Metanephros (tissue), 2 donors: ENCODE measurements around the gene AIF1. TPM values are rescaled to one million over a fixed set of nuclear protein-coding genes. Genes with fewer than 3 reads are reported as not detected.

Experiments used
- small RNA-seq: library from RNA; depleted of rRNA; stranded (forward); fragments of <200 nt; gene quantifications from one replicate; pipeline ENCODE3, GENCODE V24; 2014; ENCODE audit warnings: low replicate concordance
- total RNA-seq: library from RNA; depleted of rRNA; stranded (reverse); fragments of >200 nt; gene quantifications from one replicate; pipeline ENCODE4 v1.2.3, GENCODE V29; 2014

Gene AIF1
- total RNA-seq: 18.7 TPM

GRCh38 chr6:31614684-31615578 lies at the start of gene AIF1:
Gene AIF1, plus strand, starts transcription at chr6:31615234. Its CDS starts 96 bp downstream, at chr6:31615330.

GRCh38 chr6:31572041-31572911 lies 42.8 kb upstream of the AIF1 start, which contains the start of gene LTA:
Gene LTA, plus strand, starts transcription at chr6:31572289. Its CDS starts 454 bp downstream, at chr6:31572743.

GRCh38 chr6:31575335-31575901 lies 39.6 kb upstream of the AIF1 start, which contains the start of gene TNF:
Gene TNF, plus strand, starts transcription at chr6:31575565. Its CDS starts 177 bp downstream, at chr6:31575742.

GRCh38 chr6:31582230-31582643 lies 32.8 kb upstream of the AIF1 start, which contains the start of gene LTB:
Gene LTB, minus strand, starts transcription at chr6:31582424. Its CDS starts 7 bp downstream, at chr6:31582417.

GRCh38 chr6:31586008-31586407 lies 29.0 kb upstream of the AIF1 start, which contains the start of gene LST1:
Gene LST1, plus strand, starts transcription at chr6:31586277. Its CDS starts 1,023 bp downstream, at chr6:31587300.

GRCh38 chr6:31620586-31621319 lies 5.7 kb downstream of the AIF1 start, which contains the start of gene PRRC2A:
Gene PRRC2A, plus strand, starts transcription at chr6:31620715. Its CDS starts 2,075 bp downstream, at chr6:31622790.

GRCh38 chr6:31655349-31656237 lies 40.6 kb downstream of the AIF1 start, which contains the start of gene APOM:
Gene APOM, plus strand, starts transcription at chr6:31655894. Its CDS starts 73 bp downstream, at chr6:31655967.

GRCh38 chr6:31660381-31661261 lies 45.6 kb downstream of the AIF1 start, which contains the start of gene C6orf47:
Gene C6orf47, minus strand, starts transcription at chr6:31660778. Its CDS starts 831 bp downstream, at chr6:31659947.

GRCh38 chr6:31664790-31665500 lies 49.9 kb downstream of the AIF1 start, which contains the start of gene GPANK1:
Gene GPANK1, minus strand, starts transcription at chr6:31664997. Its CDS starts 519 bp downstream, at chr6:31664478.

GRCh38 chr6:31665501-31666336 lies 50.7 kb downstream of the AIF1 start, which contains the start of gene CSNK2B:
Gene CSNK2B, plus strand, starts transcription at chr6:31666080. Its CDS starts 752 bp downstream, at chr6:31666832.

Small RNA genes within 50 kb of the gene (small RNA-seq; reads per million reads assigned to genes)
- gene MIR6832 (not detected), gene RF00019 (not detected), gene SNORA38 (2.2 reads per million, percentile 90 among the genes with 10 or more reads in this experiment), gene UQCRHP1 (not detected)

Other genes with a start within 250 kb of the AIF1 start
- 8.1 TPM for gene MICA, start 211.6 kb upstream of the AIF1 start, total RNA-seq
- 3.6 TPM for gene MICB, start 117.1 kb upstream of the AIF1 start, total RNA-seq
- 9.8 TPM for gene MCCD1, start 86.3 kb upstream of the AIF1 start, total RNA-seq
- 530 TPM for gene DDX39B, start 73.2 kb upstream of the AIF1 start, total RNA-seq
- gene ATP6V1G2, start 68.6 kb upstream of the AIF1 start, total RNA-seq: 2.2 TPM
- 26.4 TPM for gene NFKBIL1, start 67.6 kb upstream of the AIF1 start, total RNA-seq
- gene LTA, start 42.9 kb upstream of the AIF1 start, total RNA-seq: not detected
- 0.35 TPM for gene TNF, start 39.7 kb upstream of the AIF1 start, total RNA-seq
- gene LTB, start 32.8 kb upstream of the AIF1 start, total RNA-seq: 3.1 TPM
- gene LST1, start 29.0 kb upstream of the AIF1 start, total RNA-seq: 12.3 TPM
- gene NCR3, start 22.2 kb upstream of the AIF1 start, total RNA-seq: 0.35 TPM
- gene PRRC2A, start 5.5 kb downstream of the AIF1 start, total RNA-seq: 111 TPM
- 208 TPM for gene BAG6, start 37.4 kb downstream of the AIF1 start, total RNA-seq
- 24.0 TPM for gene APOM, start 40.7 kb downstream of the AIF1 start, total RNA-seq
- 18.3 TPM for gene C6orf47, start 45.5 kb downstream of the AIF1 start, total RNA-seq
- 16.5 TPM for gene GPANK1, start 49.8 kb downstream of the AIF1 start, total RNA-seq
- gene CSNK2B, start 50.8 kb downstream of the AIF1 start, total RNA-seq: 99.5 TPM
- gene LY6G5B, start 54.7 kb downstream of the AIF1 start, total RNA-seq: 3.3 TPM
- 1.1 TPM for gene LY6G5C, start 65.8 kb downstream of the AIF1 start, total RNA-seq
- gene ABHD16A, start 88.1 kb downstream of the AIF1 start, total RNA-seq: 56.0 TPM
- gene LY6G6F, start 91.6 kb downstream of the AIF1 start, total RNA-seq: not detected
- not detected for gene LY6G6D, start 100.1 kb downstream of the AIF1 start, total RNA-seq
- not detected for gene LY6G6C, start 106.5 kb downstream of the AIF1 start, total RNA-seq
- 4.7 TPM for gene MPIG6B, start 108.1 kb downstream of the AIF1 start, total RNA-seq
- 121 TPM for gene DDAH2, start 114.1 kb downstream of the AIF1 start, total RNA-seq
- 227 TPM for gene CLIC1, start 121.3 kb downstream of the AIF1 start, total RNA-seq
- 18.9 TPM for gene MSH5, start 124.8 kb downstream of the AIF1 start, total RNA-seq
- 4.3 TPM for gene SAPCD1, start 147.4 kb downstream of the AIF1 start, total RNA-seq
- gene VWA7, start 162.1 kb downstream of the AIF1 start, total RNA-seq: 8.6 TPM
- gene VARS1, start 180.5 kb downstream of the AIF1 start, total RNA-seq: 38.8 TPM
- gene LSM2, start 191.7 kb downstream of the AIF1 start, total RNA-seq: 33.5 TPM
- 2.9 TPM for gene HSPA1L, start 200.0 kb downstream of the AIF1 start, total RNA-seq
- 1,222 TPM for gene HSPA1A, start 200.3 kb downstream of the AIF1 start, total RNA-seq
- gene HSPA1B, start 212.5 kb downstream of the AIF1 start, total RNA-seq: 1,232 TPM
- 46.4 TPM for gene NEU1, start 247.6 kb downstream of the AIF1 start, total RNA-seq